Umbilical cord (tissue), 2 donors: ENCODE measurements around the gene MRPS34. TPM values are rescaled to one million over a fixed set of nuclear protein-coding genes. Genes with fewer than 3 reads are reported as not detected.
"Not testable (repeated sequence)": the region's sequence is repeated elsewhere in the genome, so short reads cannot be mapped to it uniquely, and the experiment has no call there.

Experiments
- DNase-seq: peaks from one replicate; pipeline ENCODE4 v3.0.0-alpha.2; 2015; ENCODE audit warnings: low spot score
- total RNA-seq: library from RNA; depleted of rRNA; stranded (reverse); fragments of >200 nt; gene quantifications from one replicate; pipeline ENCODE4 v1.2.3, GENCODE V29; 2014; ENCODE audit warnings: low replicate concordance; ENCODE audit not compliant: insufficient read depth

MRPS34 gene
- total RNA-seq, 1 donor from 2014 or later = 26.5 TPM

DNA sequence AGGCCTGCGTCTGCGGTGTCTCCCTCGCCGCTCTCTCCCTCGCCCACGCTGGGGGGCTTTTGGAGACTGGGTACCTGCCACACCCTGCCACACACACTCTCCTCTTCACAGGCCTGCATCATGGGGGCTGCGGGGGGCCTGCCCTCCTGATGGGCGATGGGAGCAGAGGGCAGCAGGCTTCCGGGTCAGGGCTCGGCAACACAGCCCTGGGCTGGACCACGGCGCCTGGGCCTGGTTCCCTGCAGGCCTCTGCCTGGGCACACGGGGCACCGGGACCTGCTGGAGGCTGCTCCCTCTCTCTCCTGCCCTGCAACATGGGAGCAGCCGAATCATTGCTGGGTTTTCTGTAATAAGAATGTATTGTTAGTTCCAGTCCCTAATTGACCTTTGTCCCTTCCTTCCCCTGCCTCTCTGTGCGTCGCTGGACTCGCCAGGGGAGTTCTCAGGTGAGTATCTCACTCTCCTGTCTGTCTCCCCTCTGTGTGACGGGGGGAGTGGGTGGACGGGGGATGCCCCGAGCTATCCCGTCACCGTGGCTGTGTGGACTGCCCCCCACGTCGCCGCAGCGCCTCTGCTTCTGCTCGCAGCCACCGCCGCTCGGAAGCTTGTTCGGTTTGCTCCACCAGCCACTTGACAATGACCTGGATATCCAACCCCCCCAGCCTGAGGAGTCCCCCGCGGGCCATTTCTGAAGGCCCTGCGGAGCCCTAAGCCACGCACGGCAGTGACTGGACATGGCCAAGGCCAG is 15.0 kb downstream of the MRPS34 start:
- DNase-seq = no peak

DNA sequence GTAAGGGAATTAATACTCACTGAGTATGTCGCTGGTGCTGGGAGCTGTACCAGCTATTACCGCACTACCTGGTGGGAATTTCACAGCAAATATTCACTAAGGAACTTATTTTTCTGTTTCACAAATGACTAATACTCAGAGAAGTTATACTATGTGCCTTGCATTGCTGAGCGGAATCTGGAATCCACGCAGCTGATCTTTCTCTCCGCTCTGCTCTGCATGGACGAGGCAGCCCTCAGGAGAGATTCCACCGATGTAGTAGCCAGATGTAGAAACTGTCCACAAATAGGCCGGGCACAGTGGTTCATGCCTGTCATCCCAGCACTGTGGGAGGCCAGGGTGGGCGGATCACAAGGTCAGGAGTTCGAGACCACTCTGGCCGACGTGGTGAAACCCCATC is 18.7 kb downstream of the MRPS34 start:
- DNase-seq = no peak

DNA sequence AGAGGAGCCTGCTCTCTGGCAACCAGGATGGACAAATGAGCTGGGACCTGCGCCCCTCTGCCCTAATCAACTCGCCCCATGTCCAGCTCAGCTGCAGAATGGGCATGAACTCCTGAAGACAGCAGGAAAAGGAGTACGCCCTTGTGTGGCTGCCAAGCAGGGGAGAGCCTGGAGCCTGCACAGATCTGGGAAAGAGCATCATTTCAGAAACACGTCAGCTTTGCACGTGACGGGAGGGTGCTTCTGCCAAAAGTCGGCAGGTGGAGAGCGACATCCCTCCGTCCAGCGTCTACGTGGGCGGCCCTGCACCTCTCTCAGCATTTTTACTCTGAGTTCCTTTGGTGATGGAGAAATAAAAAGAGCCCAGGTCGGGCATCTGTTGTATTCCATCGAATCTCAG is 20.1 kb downstream of the MRPS34 start:
- DNase-seq = no peak

DNA sequence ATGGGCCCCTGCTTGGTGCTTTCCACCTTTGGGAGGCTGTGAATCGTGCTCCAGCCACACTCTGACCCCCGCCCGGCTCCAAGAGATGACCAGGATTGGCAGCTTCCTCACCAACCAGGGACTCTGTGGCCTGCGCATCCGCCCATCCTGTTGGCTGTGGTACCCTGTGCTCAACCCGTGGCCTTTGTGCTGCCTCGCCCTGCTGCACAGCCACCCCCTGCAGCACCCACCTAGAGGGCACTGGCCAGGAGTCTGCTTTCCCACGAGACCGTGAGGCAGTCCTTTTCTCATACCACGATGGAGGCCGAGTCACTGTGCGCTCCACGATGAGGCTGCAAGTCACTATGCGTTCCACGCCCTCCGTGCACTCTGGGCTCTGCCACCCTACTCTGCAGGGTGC is 21.0 kb downstream of the MRPS34 start:
- DNase-seq = no peak

DNA sequence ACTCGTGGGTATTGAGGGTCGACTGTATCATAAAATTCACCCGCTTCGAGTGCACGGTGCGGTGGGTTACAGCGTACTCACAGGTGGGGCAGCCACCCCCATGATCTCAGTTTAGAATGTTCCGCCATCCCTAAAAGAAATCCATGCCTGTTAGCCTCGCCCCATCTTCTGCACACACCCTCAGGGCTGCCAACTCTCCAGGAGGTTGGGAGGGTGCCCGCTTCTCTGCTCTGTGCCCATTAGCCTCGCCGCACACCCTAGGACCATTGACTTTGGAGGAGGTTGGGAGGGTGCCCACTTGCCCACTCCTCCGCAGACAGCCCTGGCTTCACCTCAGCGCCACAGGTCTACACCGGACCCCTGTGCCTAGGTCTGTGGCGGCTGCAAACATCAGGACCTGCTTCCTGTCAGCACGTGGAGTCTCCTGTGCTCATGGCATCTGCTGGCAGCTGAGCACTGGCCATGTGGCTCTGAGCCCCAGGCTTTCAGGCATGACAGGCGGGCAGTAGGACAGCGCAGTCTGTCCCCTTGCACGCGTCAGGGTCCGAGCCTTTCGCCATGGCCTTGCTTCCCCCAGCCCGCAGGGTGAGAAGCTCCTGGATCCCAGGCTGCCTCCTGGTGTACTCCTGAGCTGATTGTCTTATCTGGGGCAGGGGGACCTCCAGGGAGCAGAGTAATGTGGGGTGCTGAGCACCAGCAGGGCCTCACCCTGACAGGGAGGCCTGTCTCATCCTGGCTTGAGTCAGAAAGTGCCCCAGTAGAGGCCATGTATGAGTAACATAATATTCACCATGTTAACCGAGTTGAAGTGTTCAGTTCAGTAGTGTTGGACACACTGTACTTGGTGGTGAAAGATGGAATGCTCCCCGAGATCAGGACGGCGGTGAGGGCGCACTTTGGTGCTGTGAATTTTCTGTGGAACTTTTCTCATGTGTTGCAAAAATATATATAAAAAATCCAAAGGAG is 23.5 kb downstream of the MRPS34 start:
- no peak for DNase-seq

DNA sequence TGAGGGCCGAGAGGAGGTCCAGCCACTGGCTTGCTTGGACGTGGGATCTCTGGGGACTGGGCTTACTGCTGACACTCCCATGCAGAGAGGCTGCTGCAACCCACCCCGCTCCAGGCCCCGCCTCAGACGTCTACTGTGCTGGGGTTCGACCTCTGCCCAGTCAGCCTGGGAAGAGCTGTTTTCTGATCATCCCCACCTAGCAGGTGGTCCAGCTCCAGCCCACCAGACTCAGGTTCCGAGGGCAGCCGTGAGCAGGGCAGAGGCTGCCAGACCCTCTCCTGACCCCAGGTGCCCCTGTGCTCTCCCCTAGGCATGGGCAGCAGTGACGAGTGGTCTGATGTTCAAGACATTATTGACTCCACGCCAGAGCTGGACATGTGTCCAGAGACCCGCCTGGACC is 25.0 kb downstream of the MRPS34 start:
- DNase-seq = no peak

DNA sequence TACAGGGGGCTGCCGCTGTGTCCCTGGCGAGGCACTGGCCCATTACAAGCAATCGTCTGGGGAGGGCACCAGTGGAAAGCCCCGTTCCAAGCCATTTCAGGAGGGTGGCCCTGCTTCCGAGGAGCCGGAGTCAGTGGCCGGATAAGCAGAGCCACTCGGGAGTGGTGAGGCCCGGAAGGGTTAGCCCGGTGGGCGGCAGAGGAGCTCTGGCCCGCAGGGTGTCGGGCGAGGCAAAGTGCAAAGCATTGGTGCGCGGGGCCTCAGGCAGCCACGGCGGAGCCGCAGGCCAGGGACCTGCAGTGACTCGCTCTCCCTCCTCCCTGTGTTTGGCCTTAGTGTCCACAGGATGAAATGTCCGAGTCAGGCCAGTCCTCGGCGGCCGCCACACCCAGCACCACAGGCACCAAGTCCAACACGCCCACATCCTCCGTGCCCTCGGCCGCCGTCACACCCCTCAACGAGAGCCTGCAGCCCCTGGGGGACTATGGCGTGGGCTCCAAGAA is 26.2 kb downstream of the MRPS34 start:
- no peak for DNase-seq

DNA sequence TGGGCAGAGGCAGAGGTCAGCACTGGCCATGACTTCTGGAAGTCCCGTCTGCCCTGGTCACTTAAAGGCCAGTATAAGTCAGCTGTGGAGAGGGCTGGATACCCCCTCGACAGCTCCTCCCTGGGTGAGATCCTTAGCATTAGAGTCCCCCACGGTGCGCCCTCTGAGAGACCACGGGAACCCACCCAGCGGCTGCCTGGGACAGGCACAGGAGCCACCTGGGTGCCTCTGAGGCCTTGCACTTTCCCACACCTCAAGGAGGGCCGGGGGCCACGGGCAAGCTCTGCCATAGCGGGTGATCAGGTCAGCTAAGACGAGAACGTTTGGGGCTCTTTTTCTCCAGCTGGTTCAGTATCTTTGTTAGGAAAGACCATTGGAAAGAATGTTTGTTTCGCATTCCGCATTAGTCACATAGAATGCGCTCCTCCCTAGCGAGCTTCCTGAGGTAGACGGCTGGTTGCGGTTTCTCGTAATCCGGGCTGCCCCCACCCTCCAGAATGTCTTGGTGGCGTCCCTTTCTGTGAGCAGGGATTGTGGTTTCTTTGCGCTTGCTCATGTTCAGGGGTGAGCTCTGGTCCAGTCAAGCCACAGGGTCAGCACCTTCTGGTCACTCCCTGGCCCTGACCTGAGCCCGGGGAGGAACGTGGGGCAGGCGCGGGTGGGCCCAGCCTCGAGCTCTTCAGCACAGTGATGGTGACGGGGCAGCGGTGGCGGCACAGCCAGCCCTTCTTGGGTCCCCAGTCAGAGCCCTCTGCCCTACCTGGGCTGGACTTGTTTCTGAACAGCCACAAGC is 26.8 kb downstream of the MRPS34 start:
- DNase-seq = no peak

DNA sequence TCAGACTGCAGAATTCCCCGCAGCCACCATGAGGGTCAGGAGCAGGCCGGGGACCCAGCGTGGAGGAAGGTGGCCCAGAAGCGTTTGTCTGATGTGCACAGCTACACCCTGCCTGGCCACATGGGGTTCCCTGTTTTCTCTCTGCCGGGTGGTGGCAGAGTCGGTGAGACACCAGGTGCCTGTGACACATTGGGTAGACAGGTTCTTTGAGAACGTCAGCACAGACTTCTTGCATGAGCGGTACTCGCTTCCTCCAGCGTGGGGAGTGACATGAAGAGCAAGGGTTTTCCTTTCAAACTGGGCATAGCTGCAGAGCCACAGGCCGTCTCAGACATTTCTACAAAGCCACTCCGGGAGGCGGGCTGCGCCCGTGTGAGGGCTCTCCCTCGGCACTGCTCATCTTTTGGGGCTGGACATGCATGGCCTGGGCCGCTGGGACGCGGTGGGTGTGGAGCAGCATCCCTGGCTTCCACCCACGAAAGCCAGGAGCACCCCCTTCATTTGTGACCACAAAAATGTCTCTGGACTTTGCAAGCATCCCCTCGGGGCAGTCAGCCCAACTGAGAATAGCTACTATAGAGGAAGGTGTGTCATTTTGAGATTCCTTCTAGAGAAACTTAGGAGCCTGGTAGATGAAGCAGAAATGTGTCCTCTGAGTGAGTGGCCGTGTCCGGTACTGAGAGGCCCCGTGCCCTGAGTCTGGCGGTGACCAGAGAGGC is 27.6 kb downstream of the MRPS34 start:
- no peak for DNase-seq

DNA sequence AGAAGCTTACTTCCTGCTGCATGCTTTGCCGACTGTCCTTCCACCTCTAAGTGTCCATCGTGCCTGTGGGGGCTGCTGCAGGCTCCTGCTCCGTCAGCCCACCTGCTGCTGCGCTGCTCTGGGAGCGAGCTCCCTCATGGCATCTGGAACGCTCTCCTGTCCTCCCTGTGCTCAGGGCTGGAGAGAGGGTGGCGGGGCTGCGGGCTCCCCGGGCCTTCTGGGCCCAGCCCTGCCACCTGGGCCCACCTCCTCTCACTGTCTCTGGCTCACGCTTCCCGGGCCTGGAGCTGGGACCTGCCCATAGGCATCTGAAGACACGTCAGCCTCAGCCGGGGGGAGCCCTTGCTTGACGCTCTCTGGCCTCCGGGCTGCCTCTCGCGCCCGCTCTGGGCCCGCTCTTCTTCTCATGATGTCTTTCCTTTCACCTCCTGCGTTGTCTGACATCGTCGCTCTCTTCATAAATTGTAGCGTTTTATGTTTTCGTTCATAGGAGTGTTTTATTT is 28.5 kb downstream of the MRPS34 start:
- DNase-seq = no peak

DNA sequence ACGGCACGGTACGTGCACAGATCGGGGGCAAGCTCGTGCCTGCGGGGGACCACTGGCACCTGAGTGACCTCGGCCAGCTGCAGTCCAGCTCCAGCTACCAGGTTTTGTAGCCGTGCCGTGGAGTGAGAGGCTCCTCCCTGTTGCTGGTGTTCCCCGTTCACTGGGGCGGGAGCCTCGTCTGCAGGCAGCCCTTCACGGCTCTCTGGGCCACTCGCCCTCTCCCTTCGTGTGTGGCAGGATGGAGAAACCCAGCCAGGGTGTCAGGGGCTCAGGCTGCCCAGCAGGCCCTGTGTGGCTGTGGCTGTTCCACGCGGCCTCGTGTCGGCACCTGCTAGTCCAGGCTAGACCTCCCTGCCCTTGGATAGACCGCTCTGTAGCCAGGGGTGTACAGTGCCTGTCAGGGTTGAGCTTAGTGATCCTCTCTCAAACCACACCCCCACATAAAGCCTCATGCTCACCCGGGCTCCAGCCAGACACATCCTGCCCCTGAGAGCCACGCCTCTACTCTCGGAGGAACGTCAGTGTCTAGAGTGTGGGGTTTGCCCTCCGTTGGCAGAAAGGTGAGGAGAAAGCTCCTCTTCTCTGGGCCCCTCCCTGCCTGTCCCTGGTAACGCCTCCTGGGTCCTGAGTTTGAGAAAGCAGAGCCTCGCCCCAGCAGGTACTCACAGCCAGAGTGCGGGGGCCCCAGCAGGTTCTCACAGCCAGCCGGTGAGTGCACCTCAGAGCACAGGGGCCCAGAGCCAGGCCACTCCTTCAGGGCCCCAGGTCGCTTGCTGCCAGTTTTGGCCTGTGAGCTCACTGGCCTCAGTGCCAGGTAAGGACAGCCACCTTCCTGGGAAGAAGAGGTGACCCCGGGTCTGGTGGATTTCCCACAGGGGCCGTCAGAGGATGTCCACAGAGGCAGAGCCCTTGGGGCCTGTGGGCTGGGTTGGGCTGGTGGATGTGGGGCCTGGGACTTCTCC is 29.3 kb downstream of the MRPS34 start:
- no peak for DNase-seq

DNA sequence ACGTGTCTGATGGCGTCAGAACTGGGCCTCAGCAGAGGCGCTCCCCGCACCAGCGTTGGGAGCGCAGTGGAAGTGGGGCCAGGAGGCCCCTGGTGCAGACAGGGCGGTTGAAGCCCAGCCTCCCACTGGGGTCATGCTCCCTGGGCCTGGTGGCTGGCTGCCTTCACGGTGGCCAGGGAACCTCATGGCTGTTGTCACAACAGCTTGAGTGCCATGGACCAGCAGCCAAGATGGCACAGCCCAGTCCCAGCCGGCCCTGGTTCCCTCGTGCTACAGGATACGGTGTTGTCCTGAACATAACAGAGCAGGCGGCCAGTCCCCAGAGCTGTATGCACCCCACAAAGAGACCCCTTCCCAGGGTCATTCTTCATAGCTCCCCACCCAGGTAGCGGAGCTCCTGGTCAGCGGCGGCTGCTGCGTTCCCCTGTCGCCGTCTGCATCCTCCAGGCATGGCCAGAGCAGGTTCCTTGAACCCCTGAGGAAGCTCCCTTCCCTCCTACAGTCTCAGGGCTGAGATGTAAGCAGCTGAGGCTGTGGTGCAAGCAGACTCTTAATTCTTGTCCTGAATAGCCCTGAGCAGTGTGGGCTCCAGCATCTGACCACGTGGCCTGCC is 31.3 kb downstream of the MRPS34 start:
- no peak for DNase-seq

DNA sequence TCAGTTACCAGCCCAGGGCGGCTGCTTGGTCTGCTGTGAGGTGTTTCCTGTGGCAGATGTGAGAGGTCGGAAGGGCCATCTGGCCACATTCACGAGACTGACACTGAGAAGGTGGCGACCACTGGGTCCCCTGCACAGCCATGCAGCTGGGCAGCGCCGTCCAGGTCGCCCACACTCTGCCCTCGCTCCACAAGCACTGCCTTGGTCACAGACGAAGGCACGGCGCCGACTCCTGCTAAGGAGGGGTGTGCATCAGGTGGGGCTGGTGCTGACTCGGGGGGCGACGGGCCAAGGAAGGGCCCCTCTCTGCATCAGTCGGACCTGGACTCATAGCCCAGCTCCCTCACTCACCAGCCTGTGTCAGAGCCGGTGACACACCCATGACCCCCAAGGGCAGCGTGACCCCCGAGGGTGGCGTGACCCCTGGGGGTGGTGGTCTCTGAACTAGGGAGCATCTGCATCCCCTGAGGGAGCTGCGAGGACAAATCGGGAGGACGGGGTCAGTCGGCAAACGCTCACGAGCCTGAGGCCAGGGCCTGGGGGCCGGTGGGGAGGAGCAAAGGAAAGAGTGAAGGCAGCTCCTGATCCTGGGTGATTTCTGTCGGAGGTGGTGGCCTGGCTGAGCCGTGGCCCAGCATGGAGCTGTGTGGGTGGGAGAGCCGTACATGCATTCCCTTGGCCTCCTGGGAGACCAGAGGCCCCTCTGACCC is 32.0 kb downstream of the MRPS34 start:
- no peak for DNase-seq

DNA sequence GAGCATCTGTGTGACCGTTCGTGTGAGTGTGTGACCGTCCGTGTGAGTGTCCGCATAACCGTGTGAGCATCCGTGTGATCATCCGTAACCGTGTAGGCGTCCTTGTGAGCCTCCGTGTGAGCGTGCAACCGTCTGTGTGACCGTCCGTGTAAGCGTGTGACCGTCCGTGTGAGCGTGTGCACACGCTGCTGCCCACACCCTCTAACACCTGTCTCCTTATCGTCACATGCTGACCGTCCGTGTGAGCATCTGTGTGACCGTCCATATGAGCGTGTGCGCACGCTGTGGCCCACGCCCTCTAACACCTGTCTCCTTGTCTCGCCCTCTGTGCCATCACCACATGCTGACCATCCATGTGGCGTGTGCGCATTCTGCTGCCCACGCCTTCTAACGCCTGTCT is 32.7 kb downstream of the MRPS34 start:
- DNase-seq = no peak

DNA sequence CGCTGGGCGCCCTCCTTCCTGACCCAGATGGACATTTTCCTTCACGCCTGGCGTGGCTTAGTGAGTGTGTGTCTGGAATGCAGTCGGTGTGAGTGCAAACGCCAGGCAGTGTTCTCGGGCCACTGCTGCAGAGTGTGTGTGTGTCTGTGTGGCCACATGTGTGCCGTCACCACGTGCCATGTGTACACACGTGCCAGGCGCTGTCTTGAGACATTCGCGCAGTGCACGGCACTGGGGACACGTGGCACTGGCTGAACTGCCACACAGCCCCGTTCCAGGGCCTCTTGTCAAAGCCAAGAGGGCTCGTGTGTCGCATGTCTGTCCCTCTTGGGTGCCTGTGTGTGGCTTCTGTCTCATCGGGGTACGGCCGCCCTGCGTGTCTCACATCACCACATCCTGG is 38.1 kb downstream of the MRPS34 start:
- DNase-seq = no peak

DNA sequence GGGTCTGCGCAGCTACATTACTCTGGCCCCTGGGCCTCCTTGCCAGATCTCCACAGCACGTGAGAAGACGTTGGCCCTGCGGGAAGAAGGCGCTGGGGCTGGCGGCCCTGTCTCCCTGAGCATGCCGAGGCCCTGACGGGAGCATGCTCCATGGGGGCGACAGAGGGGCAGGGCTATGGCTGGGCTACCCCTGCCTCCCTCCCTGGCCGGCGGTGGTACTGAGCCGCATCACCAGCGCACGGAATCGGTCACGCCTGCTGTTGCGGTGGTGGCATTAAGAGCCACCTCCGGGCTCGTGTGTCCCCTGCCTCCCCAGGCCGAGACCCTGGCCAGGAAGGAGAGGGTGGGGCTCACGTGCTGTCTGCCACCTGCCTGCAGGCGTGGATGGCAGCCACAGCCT is 38.8 kb downstream of the MRPS34 start:
- DNase-seq = no peak

DNA sequence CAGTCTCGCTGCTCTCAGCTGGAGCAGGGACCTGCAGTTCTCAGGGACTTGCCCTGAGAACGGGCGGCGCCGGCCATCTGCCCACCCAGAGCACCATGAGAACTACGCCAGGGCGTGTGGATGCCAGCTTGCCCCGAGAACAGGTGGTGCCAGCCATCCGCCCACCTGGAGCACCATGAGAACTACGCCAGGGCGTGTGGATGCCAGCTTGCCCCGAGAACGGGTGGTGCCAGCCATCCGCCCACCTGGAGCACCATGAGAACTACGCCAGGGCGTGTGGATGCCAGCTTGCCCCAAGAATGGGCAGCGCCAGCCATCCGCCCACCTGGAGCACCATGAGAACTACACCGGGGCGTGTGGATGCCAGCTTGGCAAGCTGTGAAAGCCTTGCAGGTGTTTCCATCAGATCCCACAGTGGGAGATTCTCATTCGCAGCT is 40.4 kb downstream of the MRPS34 start:
- not testable (repeated sequence) for DNase-seq

DNA sequence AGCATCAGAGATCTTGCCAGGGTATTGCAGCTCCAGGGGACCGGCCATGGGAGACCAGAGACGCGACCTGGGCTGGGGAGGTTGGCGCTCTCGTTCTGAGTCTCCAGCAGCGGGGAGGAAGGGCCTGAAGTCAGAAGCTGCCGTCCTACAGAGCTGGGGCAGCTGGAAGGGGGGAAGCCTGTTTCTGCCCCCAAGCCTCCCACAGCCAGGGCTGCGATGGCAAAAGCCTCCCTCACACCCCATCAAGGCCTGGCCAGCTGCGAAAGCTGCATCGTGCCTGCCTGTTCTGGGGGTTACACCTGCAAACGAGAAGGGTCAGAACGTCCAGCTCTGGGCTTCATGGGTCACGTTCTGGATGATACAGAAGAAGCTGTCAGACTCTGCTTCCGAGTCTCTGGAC is 40.9 kb downstream of the MRPS34 start:
- DNase-seq = no peak

DNA sequence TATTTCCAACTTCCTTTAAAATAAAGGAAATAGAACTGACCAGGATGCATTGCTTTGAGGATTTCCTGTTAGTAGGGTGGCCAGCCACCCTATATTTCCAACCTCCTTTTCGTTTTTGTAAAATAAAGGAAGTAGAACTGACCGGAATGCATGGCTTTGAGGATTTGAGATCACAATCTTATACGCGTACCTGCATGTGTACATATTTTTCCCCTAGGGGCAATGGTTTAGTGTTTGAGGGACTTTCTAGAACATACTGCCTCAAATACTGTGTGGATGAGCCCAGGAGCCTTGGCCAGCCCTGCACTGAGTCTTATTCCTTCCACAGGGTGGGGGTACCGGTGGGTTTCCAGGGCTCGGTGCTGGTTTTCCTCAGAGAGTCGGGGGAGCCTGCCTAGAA is 41.3 kb downstream of the MRPS34 start:
- no peak for DNase-seq
